Activated T-cell treated with anti-CD3 and anti-CD28 coated beads, Interleukin-2, amount 50 U/mL, for 72 hours (primary cell): ENCODE results near the gene IDS. TPM values are rescaled to one million over a fixed set of nuclear protein-coding genes. Genes with fewer than 3 reads are reported as not detected.
"Not testable (repeated sequence)": the region's sequence is repeated elsewhere in the genome, so short reads cannot be mapped to it uniquely, and the experiment has no call there.

Source experiments
- ATAC-seq, 2 donors: fragments of 150-1000 bp; cut with Tn5 transposase; replicated peaks in 1 of 2; 2 replicates each; pipeline ENCODE4 v1.10.0; 2021; ENCODE audit warnings: moderate library complexity in 2 of 2, mild to moderate bottlenecking in 1 of 2
- DNase-seq, 2 donors: peaks; one replicate each; pipeline ENCODE4 v3.0.0; 2021 to 2022; ENCODE audit warnings: mixed read lengths in 1 of 2
- H3K27ac Mint-ChIP-seq: one replicate; pipeline ENCODE4 v1.8.0; 2022; ENCODE audit warnings: mild to moderate bottlenecking, moderate library complexity, mixed read lengths
- H3K27me3 Mint-ChIP-seq: one replicate; pipeline ENCODE4 v1.8.0; 2022; ENCODE audit warnings: low read depth, mixed read lengths
- H3K36me3 Mint-ChIP-seq, 2 donors: one replicate each; pipeline ENCODE4 v1.8.0; 2022; ENCODE audit warnings: mixed read lengths in 2 of 2, mild to moderate bottlenecking in 1 of 2; ENCODE audit not compliant: insufficient read depth in 2 of 2
- H3K4me1 Mint-ChIP-seq: one replicate; pipeline ENCODE4 v1.8.0; 2022; ENCODE audit warnings: low read depth, mixed read lengths
- H3K4me3 Mint-ChIP-seq, 2 donors: one replicate each; pipeline ENCODE4 v1.8.0; 2022; ENCODE audit warnings: mild to moderate bottlenecking in 2 of 2, mixed read lengths in 2 of 2, moderate library complexity in 2 of 2
- H3K9me3 Mint-ChIP-seq, 2 donors: one replicate each; pipeline ENCODE4 v1.8.0; 2022; ENCODE audit warnings: mixed read lengths in 2 of 2
- total RNA-seq, 2 donors: library from RNA; stranded (reverse); gene quantifications; one replicate each; pipeline ENCODE4 v1.2.3, GENCODE V29; 2022

IDS gene
- 10 to 100 TPM; 64.6 to 84.7 TPM for total RNA-seq

- peaks cover 3 to 7% of the 10 kb centered on the region in 2 donors for H3K36me3 Mint-ChIP-seq
- peaks cover 48% of the 10 kb centered on the region for H3K4me1 Mint-ChIP-seq
- H3K27ac Mint-ChIP-seq = peak within 1 kb of the TSS; percentile 92
- H3K9me3 Mint-ChIP-seq = no peaks in the 10 kb centered on the region
- H3K4me3 Mint-ChIP-seq = peak within 1 kb of the TSS; percentile 85 to 92
- ATAC-seq (peak; percentile 75 to 79), DNase-seq (peak; percentile 88 to 91)
- H3K27me3 Mint-ChIP-seq = peaks cover 12% of the 10 kb centered on the region
Observed at GRCh38 chrX:149504915-149505651, at the start of gene IDS. Gene IDS (minus strand): TSS chrX:149505306. CDS start chrX:149505137, 169 bp downstream.

GRCh38 chrX:149551939-149552248 is 46.8 kb upstream of the IDS start:
- not testable (repeated sequence) for H3K9me3 Mint-ChIP-seq, H3K27ac Mint-ChIP-seq, DNase-seq, H3K4me1 Mint-ChIP-seq, H3K27me3 Mint-ChIP-seq, H3K36me3 Mint-ChIP-seq, H3K4me3 Mint-ChIP-seq
- ATAC-seq = peak in 1 of 2 donors; percentile 62

GRCh38 chrX:149551245-149551938 is 46.3 kb upstream of the IDS start:
- not testable (repeated sequence) for H3K9me3 Mint-ChIP-seq, H3K36me3 Mint-ChIP-seq, DNase-seq, H3K4me1 Mint-ChIP-seq, H3K27ac Mint-ChIP-seq, H3K4me3 Mint-ChIP-seq, H3K27me3 Mint-ChIP-seq
- ATAC-seq = peak; percentile 68 to 75

GRCh38 chrX:149550454-149550853 is 45.3 kb upstream of the IDS start:
- H3K4me1 Mint-ChIP-seq, H3K27ac Mint-ChIP-seq, H3K9me3 Mint-ChIP-seq, H3K4me3 Mint-ChIP-seq, H3K36me3 Mint-ChIP-seq, H3K27me3 Mint-ChIP-seq: not testable (repeated sequence)
- ATAC-seq = peak; percentile 10 to 58
- peak in 1 of 2 donors; percentile 20 for DNase-seq

- not testable (repeated sequence) for H3K36me3 Mint-ChIP-seq, H3K4me3 Mint-ChIP-seq, H3K27ac Mint-ChIP-seq, ATAC-seq, H3K4me1 Mint-ChIP-seq, DNase-seq, H3K27me3 Mint-ChIP-seq, H3K9me3 Mint-ChIP-seq
Observed at GRCh38 chrX:149549701-149550100, 44.6 kb upstream of the IDS start, which contains the start of gene HSFX3. Gene HSFX3 (minus strand): TSS chrX:149549924. CDS start chrX:149549852, 72 bp downstream.

GRCh38 chrX:149547782-149548181 is 42.7 kb upstream of the IDS start:
- H3K36me3 Mint-ChIP-seq, H3K27ac Mint-ChIP-seq, H3K9me3 Mint-ChIP-seq, DNase-seq, H3K27me3 Mint-ChIP-seq, H3K4me3 Mint-ChIP-seq, H3K4me1 Mint-ChIP-seq, ATAC-seq: not testable (repeated sequence)

GRCh38 chrX:149546962-149547361 is 41.9 kb upstream of the IDS start:
- not testable (repeated sequence) for H3K27ac Mint-ChIP-seq, H3K9me3 Mint-ChIP-seq, H3K4me1 Mint-ChIP-seq, H3K36me3 Mint-ChIP-seq, ATAC-seq, H3K4me3 Mint-ChIP-seq, H3K27me3 Mint-ChIP-seq, DNase-seq

GRCh38 chrX:149545545-149546543 is 40.7 kb upstream of the IDS start:
- not testable (repeated sequence) for DNase-seq

GRCh38 chrX:149541521-149542047 is 36.5 kb upstream of the IDS start:
- Mint-ChIP-seq H3K27ac (peak overlapping the region; percentile 86), H3K9me3 (no peaks in the 10 kb centered on the region)
- no peak for DNase-seq

More at GRCh38 chrX:149545545-149546543, 40.7 kb upstream of the IDS start:
- not testable (repeated sequence) for H3K4me1 Mint-ChIP-seq, H3K4me3 Mint-ChIP-seq, ATAC-seq, H3K27ac Mint-ChIP-seq, H3K36me3 Mint-ChIP-seq, H3K27me3 Mint-ChIP-seq, H3K9me3 Mint-ChIP-seq

GRCh38 chrX:149540621-149541520 is 35.8 kb upstream of the IDS start, which contains the start of gene EOLA1:
Gene EOLA1 (plus strand): TSS chrX:149541012. CDS start chrX:149545631, 4,619 bp downstream.
- H3K9me3 Mint-ChIP-seq = no peaks in the 10 kb centered on the region
- DNase-seq (peak; percentile 86 to 89), ATAC-seq (peak; percentile 83 to 84)
- peak within 1 kb of the TSS; percentile 95 to 96 for H3K4me3 Mint-ChIP-seq
- H3K36me3 Mint-ChIP-seq = peaks cover 1 to 2% of the 10 kb centered on the region in 2 donors
- peak within 1 kb of the TSS; percentile 91 for H3K27ac Mint-ChIP-seq
- H3K27me3 Mint-ChIP-seq = peaks cover 4% of the 10 kb centered on the region
- peaks cover 6% of the 10 kb centered on the region for H3K4me1 Mint-ChIP-seq

More at GRCh38 chrX:149541521-149542047, 36.5 kb upstream of the IDS start:
- no peak for ATAC-seq
- Mint-ChIP-seq H3K36me3 (peaks cover 1 to 2% of the 10 kb centered on the region in 2 donors), H3K27me3 (no peaks in the 10 kb centered on the region), H3K4me3 (peak overlapping the region; percentile 81 to 86), H3K4me1 (peaks cover 6% of the 10 kb centered on the region)

- H3K36me3 Mint-ChIP-seq = peaks cover 1 to 2% of the 10 kb centered on the region in 2 donors
- H3K4me3 Mint-ChIP-seq = peak overlapping the region; percentile 81 to 86
- H3K27me3 Mint-ChIP-seq = peaks cover 11% of the 10 kb centered on the region
- ATAC-seq (peak; percentile 53 to 62), DNase-seq (peak; percentile 84 to 89)
- H3K4me1 Mint-ChIP-seq = peaks cover 6% of the 10 kb centered on the region
- peak overlapping the region; percentile 91 for H3K27ac Mint-ChIP-seq
- H3K9me3 Mint-ChIP-seq = no peaks in the 10 kb centered on the region
Observed at GRCh38 chrX:149540131-149540620, 35.1 kb upstream of the IDS start.
